ENCODE data around the gene DOK3.
A peak's percentile ranks its signal among the peaks of the same experiment; 100 is the strongest.

Gene DOK3

GRCh38 chr5:177476531-177477233 is 32.9 kb downstream of the DOK3 start:
- no peak overlapping the region for H3K4me3 ChIP-seq (ENCODE audit: control insufficient read depth, low read depth, low read length)

DNA sequence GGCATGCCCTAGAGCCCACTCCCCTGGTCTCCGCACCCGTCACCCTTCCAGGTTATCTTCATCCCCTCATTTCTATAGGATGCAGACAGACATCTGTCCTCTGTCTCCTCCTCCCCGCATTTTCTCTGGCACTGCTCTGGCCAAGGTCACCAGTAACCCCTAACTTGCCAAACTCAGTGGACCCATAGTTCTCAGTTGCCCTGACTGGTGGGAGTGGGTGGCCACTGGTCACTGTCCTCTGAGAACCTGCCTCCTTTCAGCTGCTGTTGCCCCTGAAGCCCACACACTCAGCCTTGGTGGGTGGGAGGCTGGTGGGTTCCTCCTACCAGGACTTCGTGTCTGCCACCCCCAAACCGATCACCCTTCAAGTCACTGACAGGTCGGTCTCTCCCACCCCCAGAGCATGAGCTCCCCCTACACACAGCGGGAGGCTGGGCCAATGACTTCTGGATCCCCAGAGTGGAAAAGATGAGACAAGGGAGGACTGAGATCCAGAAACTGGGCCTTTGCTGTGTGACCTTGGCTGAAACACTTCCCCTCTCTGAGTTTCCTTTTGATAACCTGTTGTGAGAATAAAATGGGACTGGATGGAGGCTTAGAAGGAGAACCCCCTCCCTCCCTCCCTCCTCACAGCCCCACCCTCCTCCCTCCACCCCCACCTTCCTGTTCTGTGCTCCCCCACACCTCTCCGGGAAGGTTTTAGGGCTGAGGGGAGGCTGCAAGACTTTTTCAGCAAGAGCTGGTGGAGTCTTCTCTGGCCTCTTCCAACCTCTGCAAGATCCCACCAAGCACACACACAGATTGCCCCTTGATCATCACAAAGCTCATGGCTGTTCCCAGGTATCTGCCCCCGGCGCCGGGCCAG is 33.8 kb downstream of the DOK3 start:
- DNase-seq (ENCODE audit: low read depth), result no peak
- TF ChIP-seq CTCF (conservative IDR thresholded peaks at IDR 0.05; ENCODE audit: control insufficient read depth, insufficient read depth, low read depth, low read length), result no peak
- no peak overlapping the region for H3K4me3 ChIP-seq (ENCODE audit: control insufficient read depth, low read depth, low read length)

More at GRCh38 chr5:177476531-177477233, 32.9 kb downstream of the DOK3 start:
- DNase-seq (ENCODE audit: low read depth), result peak; percentile 82
- TF ChIP-seq CTCF (conservative IDR thresholded peaks at IDR 0.05; ENCODE audit: control insufficient read depth, insufficient read depth, low read depth, low read length), result no peak

DNA sequence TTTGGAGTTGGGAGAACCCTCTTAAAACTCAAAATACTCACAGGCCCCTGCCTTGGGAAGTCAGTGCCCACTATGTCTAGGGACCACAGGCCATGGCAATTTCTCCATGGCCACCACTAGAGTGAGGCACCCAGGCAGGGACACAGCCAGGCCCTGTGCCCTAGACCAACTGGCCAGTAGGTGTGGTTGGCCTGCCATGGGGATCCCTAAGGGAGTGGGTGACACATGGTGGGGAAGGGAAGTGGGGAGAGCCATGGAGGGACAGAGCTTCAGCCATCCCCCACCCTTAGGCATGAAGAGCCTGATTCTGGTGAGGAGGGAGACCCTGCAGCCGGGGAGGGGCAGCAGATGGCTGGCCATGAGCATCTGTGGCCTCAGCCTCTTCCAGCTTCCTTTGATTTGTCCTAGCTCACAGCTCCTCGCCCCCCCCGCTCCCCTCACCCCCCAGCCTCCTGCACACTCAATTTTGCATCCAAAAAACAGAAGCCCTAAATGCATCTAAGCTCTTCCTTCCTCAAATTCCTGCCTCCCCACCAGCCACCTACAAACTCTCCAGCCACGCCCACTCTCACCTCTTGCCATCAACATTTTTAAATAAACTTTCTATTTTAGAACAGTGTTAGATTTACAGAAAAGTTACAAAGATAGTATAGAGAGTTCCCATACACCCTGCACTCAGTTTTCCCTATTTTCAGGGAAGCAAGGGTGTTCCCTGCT is 34.6 kb downstream of the DOK3 start:
- no peak for DNase-seq (ENCODE audit: low read depth)
- H3K4me3 ChIP-seq (ENCODE audit: control insufficient read depth, low read depth, low read length), result no peak overlapping the region
- no peak for TF ChIP-seq CTCF (conservative IDR thresholded peaks at IDR 0.05; ENCODE audit: control insufficient read depth, insufficient read depth, low read depth, low read length)

GRCh38 chr5:177474002-177474476 is 35.6 kb downstream of the DOK3 start:
- DNase-seq (ENCODE audit: low read depth), result no peak
- no peak overlapping the region for H3K4me3 ChIP-seq (ENCODE audit: control insufficient read depth, low read depth, low read length)
- TF ChIP-seq CTCF (conservative IDR thresholded peaks at IDR 0.05; ENCODE audit: control insufficient read depth, insufficient read depth, low read depth, low read length), result no peak

GRCh38 chr5:177473443-177474001 is 36.1 kb downstream of the DOK3 start, which contains the start of gene DBN1:
Gene DBN1 (minus strand): TSS chr5:177473634. CDS start chr5:177473521, 113 bp downstream.
- H3K4me3 ChIP-seq (ENCODE audit: control insufficient read depth, low read depth, low read length), result peak within 1 kb of the TSS; percentile 75
- TF ChIP-seq CTCF (conservative IDR thresholded peaks at IDR 0.05; ENCODE audit: control insufficient read depth, insufficient read depth, low read depth, low read length), result no peak
- DNase-seq (ENCODE audit: low read depth), result peak; percentile 28

Measured in fibroblast of mammary gland (primary cell).